RWPE1 (cell line): ENCODE measurements around the gene PPP6R2.

Experiments used
- CTCF ChIA-PET: fragments of 350-600 bp; sonication (Branson Sonifier 250); formaldehyde crosslinking; extraction: SDS; loops from one replicate; lab custom pipeline; 2021; lab: Yijun Ruan, JAX
- POLR2A ChIA-PET: fragments of 400-600 bp; formaldehyde crosslinking; extraction: SDS; loops from one replicate; lab custom pipeline; 2020; ENCODE audit warnings: antibody characterized with exemption; ENCODE audit not compliant: low non-redundant PET; lab: Yijun Ruan, JAX
- DNase-seq: peaks from one replicate; pipeline ENCODE4 v3.0.0; 2012; ENCODE audit warnings: low spot score
- H3K27ac ChIP-seq: fragments of 450-650 bp; 2 replicates; pipeline ENCODE4 v1.5.1; 2017
- TF ChIP-seq, protein P1 (sequence below): fragments of 450-650 bp; conservative IDR thresholded peaks from 2 replicates; pipeline ENCODE4 v1.5.1; 2017; ENCODE audit warnings: low read depth, mild to moderate bottlenecking

Gene PPP6R2

DNA sequence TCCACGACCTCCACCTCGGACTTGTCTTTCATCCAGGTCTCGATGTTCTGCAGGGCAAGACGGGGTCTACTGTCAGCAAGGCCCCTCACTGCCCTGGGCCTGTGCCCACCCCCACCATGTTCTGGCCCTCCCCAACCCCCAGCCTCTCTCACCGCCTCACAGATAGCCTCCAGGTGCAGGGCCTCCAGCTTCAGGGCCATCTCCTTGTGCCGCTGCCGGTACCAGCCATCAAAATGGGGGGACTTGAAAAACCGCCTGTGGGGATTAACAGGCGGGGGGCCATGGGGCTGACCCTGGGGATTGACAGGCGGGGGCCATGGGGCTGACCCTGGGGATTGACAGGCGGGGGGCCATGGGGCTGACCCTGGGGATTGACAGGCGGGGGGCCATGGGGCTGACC, 30.8 kb upstream of the PPP6R2 start:
- TF ChIP-seq, protein P1, sequence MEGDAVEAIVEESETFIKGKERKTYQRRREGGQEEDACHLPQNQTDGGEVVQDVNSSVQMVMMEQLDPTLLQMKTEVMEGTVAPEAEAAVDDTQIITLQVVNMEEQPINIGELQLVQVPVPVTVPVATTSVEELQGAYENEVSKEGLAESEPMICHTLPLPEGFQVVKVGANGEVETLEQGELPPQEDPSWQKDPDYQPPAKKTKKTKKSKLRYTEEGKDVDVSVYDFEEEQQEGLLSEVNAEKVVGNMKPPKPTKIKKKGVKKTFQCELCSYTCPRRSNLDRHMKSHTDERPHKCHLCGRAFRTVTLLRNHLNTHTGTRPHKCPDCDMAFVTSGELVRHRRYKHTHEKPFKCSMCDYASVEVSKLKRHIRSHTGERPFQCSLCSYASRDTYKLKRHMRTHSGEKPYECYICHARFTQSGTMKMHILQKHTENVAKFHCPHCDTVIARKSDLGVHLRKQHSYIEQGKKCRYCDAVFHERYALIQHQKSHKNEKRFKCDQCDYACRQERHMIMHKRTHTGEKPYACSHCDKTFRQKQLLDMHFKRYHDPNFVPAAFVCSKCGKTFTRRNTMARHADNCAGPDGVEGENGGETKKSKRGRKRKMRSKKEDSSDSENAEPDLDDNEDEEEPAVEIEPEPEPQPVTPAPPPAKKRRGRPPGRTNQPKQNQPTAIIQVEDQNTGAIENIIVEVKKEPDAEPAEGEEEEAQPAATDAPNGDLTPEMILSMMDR = no peak
- ChIA-PET POLR2A (interaction anchor here (0.8 kb wide), 1 partner anchor 18 kb away, joined by 3 read pairs; no protein-coding TSS in a partner anchor), CTCF (interaction anchor here (0.9 kb wide), 1 partner anchor 37 kb away, joined by 4 read pairs; no protein-coding TSS in a partner anchor)
- H3K27ac ChIP-seq = no peak overlapping the region
- DNase-seq = no peak

DNA sequence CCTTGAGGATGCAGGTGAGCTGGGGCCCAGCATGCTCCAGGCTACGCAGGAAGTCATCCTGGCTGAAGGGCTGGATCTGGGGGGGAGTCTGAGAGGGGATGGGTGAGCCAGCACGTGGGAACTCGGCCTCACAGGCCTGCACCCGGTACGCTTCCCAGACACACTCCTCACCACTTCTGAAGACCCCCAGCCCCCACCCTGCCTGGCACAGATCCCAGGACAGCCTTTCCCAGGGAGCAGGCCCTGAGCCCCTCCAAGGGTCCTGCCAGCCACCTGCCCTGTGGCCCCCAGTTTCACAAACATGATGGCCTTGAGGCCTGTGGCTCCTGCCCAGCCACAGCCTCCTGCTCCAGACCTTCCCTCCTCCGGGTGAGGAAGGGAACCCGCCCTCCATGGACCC, 30.1 kb upstream of the PPP6R2 start:
- TF ChIP-seq, protein P1 = no peak
- CTCF ChIA-PET = no interaction called here
- no peak for DNase-seq
- H3K27ac ChIP-seq = no peak overlapping the region
- POLR2A ChIA-PET = interaction anchor here (0.8 kb wide), 1 partner anchor 19 kb away, joined by 3 read pairs; no protein-coding TSS in a partner anchor

DNA sequence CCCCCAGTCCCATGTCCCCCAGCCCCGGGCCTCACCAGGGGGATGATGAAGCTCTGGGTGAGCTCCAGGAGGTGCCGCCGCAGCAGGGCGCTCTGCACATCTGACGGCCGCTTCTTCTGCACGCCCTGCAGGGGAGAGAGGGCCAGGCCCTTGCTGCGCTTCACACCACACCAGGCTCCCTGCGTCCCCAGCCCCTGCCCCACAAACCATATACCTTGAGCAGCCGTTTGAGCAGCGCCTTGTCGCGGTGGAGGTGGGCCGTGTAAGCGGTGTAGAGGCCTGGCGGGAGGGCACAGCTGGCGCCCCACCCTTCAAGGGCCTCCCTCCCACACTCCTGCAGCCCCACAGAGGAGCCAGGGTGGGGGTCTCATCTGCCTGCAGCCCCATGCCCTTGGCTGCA, 29.5 kb upstream of the PPP6R2 start:
- no peak for DNase-seq
- CTCF ChIA-PET = interaction anchor here (1.6 kb wide), 1 partner anchor 11 kb away, joined by 6 read pairs; no protein-coding TSS in a partner anchor
- TF ChIP-seq, protein P1 = no peak

DNA sequence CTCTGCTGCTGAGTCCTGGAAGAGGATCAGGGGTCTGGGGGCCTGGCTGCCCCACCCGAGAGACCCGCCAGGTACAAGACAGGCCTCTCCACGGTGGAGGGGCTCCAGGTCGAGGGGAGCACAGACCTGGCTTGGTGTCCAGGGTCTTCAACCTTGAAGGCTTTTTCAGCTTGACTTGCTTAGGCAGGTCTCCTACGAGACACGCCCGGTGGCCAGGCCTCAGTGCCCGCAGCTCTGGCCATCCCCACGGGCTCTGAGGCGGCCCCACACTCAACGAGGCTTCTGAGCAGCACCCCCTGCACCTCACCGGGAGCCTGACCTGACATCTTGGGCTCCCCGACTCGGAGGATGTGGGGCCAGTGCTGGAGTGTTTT, 29.1 kb upstream of the PPP6R2 start:
- DNase-seq = no peak
- TF ChIP-seq, protein P1 = no peak
- ChIA-PET POLR2A (no interaction called here), CTCF (interaction anchor here (0.7 to 1.6 kb wide), 2 partner anchors 10 to 28 kb away, joined by 3 to 6 read pairs; no protein-coding TSS in a partner anchor)
- H3K27ac ChIP-seq = peak overlapping the region; percentile 69

More for the DNA sequence above, 29.5 kb upstream of the PPP6R2 start:
- POLR2A ChIA-PET = no interaction called here
- H3K27ac ChIP-seq = peak overlapping the region; percentile 69

DNA sequence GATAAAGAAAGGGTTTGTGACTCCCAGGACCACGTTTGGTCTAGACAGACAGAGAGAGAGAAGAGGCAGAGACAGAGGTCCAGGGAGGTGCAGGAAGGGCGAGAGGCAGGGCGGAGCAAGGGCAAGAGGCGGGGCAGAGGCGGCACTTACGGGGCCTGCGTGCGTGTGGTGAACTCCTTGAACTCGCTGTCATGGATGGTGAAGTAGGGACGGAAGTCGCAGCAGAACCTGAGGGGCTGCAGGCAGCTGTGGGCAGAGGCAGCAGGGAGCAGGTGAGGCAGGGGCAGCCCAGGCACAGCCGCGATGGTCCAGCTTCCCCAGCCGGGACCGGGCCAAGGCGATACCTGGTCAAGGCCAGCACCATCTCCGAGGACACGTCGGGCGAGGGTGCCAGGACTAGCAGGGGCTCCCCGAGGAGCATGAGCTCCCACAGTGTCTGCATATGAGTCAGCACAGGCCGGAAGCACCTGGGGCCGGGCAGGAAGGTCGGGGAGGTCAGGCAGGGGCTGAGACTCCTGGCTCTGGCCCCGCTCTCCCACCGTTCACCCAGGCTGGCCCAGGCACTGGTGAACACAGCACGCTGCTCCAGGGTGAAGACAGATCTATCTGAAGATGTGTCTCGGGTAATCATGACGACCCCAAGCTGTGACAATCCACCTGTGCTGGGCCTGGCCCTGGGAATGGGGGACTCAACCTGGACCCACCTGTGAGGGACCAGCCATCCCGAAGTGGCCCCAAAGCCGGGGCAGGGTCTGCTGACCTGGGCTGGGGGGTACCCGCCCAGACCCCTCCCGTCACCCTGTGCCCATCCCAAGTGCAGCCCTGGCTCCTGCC, 28.5 kb upstream of the PPP6R2 start:
- H3K27ac ChIP-seq = peak overlapping the region; percentile 69
- TF ChIP-seq, protein P1 = no peak
- CTCF ChIA-PET = interaction anchor here (0.7 to 1.6 kb wide), 2 partner anchors 10 to 28 kb away, joined by 3 to 6 read pairs; no protein-coding TSS in a partner anchor
- no peak for DNase-seq
- POLR2A ChIA-PET = no interaction called here

DNA sequence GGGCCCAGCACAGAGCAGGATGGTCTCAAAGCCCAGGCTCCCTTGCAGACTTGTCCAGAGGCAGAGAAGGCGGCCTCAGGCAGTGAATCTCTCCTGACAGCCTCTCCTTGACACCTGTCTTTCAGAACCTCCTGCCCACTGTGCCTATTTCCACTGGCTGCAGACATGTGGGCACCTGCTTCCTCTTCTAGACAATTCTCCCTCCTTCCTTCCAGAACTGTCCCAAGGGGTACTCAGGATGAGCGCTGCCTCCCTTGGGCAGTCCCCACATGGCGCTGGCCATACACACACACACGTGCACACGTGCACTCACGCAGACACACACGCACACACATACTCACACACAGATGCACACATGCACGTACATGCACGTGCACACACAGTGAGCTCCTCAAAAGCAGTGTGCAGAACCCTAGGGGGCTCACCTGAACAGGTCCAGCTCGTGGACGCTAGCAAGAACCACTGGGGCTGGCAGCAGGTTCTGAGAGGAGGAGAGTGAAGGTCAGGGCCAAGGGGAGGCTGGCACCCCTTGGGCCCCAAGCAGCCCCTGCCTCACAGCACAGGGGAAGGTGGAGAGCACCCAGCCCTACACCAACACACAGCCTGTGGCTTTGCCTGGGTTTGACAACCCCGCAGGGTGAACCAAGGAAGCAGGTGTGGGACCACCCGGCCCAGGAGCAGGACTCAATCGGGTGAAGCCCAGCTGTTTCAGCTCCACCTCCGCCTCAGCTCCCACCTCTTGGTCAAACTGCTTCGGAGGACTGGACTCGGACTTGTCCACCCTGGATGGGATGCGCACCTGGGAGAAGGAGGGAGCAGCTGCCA, 27.6 kb upstream of the PPP6R2 start:
- DNase-seq = no peak
- TF ChIP-seq, protein P1 = no peak
- H3K27ac ChIP-seq = peak overlapping the region; percentile 69
- ChIA-PET CTCF (interaction anchor here (0.9 kb wide), 1 partner anchor 10 kb away, joined by 3 read pairs; no protein-coding TSS in a partner anchor), POLR2A (no interaction called here)
